Ovary (tissue), 3 donors: ENCODE data around the gene PSMC6.

Experiments used
- POLR2A ChIP-seq: fragments of 450-650 bp; IDR thresholded peaks from one replicate; pipeline ENCODE4 v1.6.1; 2017; ENCODE audit warnings: antibody characterized with exemption, mild to moderate bottlenecking, moderate library complexity
- TF ChIP-seq, protein P1 (sequence below), 3 donors: fragments of 450-650 bp in 2 of 3; fragments of 200-600 bp in 1 of 3; IDR thresholded peaks; one replicate each; pipeline versions ENCODE4 v1.5.1 to v1.8.0; 2016 to 2022; ENCODE audit warnings: antibody characterized with exemption in 3 of 3, mild to moderate bottlenecking in 1 of 3
- donor health status: DM: no; HTN: no; CAD: no.

DNA sequence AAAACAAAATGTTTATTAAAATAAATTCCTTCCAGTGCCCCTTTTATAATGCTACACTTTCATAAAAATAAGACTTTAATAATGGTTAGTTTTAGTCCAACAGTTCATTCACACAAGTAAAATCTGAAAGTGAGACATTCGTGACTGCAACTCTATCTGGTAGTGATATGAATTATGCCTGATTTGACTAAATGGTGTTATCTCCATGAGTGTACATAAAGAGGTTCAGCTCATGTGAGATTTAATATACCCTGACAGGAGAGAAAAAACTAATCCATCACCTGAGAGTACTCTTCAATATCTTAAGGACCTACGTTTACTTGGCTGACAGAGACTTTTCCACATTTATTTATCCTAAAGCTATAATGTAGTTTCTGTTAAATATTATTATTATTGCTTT is 45.7 kb upstream of the PSMC6 start:
- TF ChIP-seq POLR2A, result no peak
- TF ChIP-seq, protein P1, sequence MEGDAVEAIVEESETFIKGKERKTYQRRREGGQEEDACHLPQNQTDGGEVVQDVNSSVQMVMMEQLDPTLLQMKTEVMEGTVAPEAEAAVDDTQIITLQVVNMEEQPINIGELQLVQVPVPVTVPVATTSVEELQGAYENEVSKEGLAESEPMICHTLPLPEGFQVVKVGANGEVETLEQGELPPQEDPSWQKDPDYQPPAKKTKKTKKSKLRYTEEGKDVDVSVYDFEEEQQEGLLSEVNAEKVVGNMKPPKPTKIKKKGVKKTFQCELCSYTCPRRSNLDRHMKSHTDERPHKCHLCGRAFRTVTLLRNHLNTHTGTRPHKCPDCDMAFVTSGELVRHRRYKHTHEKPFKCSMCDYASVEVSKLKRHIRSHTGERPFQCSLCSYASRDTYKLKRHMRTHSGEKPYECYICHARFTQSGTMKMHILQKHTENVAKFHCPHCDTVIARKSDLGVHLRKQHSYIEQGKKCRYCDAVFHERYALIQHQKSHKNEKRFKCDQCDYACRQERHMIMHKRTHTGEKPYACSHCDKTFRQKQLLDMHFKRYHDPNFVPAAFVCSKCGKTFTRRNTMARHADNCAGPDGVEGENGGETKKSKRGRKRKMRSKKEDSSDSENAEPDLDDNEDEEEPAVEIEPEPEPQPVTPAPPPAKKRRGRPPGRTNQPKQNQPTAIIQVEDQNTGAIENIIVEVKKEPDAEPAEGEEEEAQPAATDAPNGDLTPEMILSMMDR (IDR thresholded peaks at IDR 0.05), result no peak
